Activated T-cell treated with anti-CD3 and anti-CD28 coated beads for 48 hours (primary cell): ENCODE data around the gene HCRT.

Experiments used
- DNase-seq: peaks from one replicate; pipeline ENCODE4 v3.0.0-alpha.2; 2020; ENCODE audit warnings: low read depth

HCRT gene

DNA sequence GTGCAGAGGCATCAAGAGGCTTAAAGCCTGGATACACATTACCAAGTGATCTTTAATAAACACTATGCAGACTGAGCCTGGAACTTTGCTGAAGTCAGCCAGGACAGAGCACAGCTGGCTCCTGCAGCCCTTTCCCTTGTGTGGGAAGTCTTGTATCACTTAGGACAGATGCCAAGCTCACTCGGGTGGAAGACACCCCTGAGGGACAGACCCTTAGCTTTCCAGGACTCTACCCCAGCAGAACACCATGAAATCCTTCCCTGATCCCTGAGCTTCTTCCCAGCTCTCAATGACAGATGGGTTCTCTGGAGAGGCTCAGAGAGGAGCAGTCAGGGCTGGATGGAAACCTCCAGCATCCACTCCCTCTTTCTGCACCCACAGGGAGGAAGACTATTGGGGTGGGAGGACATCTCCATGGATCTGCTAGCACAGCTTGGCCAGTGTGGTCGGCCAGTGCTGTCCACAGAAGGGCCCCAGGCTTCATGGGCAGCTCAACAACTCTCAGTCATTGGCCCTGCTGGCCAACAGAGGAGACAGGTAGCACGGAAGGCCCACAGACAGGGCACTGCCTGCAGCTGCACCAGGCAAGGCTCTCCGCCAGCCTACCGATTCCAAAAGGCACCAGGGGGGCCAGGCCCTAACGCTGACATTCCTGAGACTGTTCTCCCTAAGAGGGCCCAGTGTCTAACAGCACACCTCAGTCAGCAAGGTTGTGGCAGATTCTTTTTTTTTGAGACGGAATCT lies 46.3 kb downstream of the HCRT start:
- DNase-seq, result no peak

DNA sequence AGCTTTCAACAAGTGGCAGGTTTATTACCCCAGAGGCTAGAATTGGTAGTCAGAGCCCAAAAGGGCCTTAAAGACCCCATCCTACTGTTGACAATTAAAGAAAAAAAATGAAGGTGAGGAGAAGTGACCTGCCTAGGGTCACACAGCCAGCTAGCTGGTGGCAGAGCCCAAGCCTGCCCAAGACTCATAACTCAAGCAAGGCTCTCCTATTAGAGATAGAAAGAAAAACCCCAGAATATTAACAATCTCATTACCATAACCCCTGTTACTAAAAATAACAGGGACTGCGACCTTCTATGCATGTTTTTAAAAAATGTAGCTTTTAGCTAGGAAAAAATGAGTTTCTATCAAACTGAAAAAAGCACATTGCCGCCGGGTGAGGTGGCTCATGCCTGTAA lies 48.6 kb downstream of the HCRT start:
- DNase-seq, result no peak

DNA sequence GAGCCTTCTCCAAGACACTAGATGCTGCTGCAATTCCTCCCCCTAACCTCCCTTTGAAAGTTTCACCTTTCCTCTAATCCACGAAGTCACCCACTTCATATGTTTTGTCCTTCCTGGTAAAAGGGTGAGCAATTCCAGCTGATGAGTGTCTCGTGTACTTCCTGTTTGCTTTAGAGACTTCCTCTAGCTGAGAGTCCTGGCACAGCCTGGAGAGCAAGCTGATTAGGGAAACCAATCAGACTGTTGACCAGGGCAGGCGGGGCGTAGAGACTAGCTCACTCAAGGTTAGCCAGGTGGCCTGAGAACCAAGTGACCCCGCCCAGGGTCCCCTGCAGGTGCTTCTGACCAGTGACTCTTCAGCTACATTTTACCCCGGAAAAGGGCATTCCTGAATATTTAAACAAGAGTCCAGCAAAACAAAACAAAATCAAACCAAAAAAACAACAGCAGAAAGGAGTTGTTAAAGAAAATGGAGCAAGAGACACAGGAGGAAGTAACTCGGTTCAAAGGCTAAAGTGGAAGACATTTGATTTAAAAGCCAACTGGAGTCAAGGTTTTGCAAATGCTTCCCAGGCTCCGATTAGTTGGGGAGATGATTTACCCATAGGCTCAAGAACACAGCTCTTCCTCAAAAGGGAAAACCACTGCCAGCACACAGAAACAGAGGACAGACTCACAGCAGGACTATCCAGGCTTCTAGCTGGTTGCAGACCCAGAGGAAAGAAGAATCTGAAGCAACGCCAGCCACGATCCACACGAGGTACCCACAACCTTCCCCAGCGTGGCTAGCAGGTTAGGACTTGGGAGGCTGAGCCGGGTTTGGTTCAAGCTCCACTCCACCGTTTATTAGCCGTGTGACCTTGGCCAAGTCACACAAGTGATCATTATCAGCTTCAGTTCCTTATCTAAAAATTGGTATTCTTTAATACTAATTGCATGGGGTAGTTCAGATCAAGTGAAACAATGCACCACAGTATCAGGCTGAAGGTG lies 49.3 kb downstream of the HCRT start:
- no peak for DNase-seq

- DNase-seq, result no peak
Observed at GRCh38 chr17:42135151-42135550, 50.1 kb downstream of the HCRT start.
